Hepatocyte (in vitro differentiated cells): ENCODE results near the gene UBE2U.

Source experiments
- EZH2 ChIP-seq: fragments of 200-600 bp; sonication (generic); IDR thresholded peaks from 2 replicates; pipeline ENCODE4 v1.6.1; 2016; ENCODE audit warnings: antibody characterized with exemption, mild to moderate bottlenecking, borderline replicate concordance
- EZH2phosphoT487 ChIP-seq: fragments of 200-600 bp; sonication (generic); IDR thresholded peaks from one replicate; pipeline ENCODE4 v1.6.1; 2018; ENCODE audit warnings: antibody characterized with exemption, mild to moderate bottlenecking, low read depth, moderate library complexity; ENCODE audit not compliant: unreplicated experiment, severe bottlenecking
- TF ChIP-seq, protein P1 (sequence below): fragments of 200-600 bp; sonication (generic); IDR thresholded peaks from 2 replicates; pipeline ENCODE4 v1.5.1; 2016; ENCODE audit warnings: antibody characterized with exemption, mild to moderate bottlenecking; ENCODE audit not compliant: poor library complexity

DNA sequence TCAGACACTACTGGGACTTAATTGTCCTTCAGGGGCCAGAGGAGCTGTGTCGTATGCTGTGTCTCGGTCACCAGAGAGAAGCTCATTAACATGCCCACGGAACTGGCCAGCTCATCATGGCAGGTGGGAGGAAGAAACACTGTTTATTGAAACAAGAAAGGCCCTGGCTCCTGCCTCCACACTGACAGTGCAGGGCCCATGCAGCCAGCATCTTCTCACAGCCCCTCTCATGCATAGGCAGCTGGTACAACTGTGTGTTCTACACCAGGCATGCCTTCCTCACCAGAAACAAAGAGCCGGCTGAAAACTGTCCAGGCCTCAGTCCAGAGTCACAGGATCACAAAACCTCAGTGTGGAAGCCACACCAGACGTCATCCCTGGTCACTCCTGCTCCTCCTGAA lies 106.0 kb downstream of the UBE2U start:
- TF ChIP-seq, protein P1, sequence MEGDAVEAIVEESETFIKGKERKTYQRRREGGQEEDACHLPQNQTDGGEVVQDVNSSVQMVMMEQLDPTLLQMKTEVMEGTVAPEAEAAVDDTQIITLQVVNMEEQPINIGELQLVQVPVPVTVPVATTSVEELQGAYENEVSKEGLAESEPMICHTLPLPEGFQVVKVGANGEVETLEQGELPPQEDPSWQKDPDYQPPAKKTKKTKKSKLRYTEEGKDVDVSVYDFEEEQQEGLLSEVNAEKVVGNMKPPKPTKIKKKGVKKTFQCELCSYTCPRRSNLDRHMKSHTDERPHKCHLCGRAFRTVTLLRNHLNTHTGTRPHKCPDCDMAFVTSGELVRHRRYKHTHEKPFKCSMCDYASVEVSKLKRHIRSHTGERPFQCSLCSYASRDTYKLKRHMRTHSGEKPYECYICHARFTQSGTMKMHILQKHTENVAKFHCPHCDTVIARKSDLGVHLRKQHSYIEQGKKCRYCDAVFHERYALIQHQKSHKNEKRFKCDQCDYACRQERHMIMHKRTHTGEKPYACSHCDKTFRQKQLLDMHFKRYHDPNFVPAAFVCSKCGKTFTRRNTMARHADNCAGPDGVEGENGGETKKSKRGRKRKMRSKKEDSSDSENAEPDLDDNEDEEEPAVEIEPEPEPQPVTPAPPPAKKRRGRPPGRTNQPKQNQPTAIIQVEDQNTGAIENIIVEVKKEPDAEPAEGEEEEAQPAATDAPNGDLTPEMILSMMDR = no peak
- TF ChIP-seq EZH2 = no peak
- no peak for TF ChIP-seq EZH2phosphoT487
